HG02938 (cell line): Measurements from ENCODE around the gene OTUD1.

Source experiments
- ATAC-seq: cut with Tn5 transposase; IDR thresholded peaks from one replicate; pipeline ENCODE4 v1.9.1; 2021; ENCODE audit warnings: mild to moderate bottlenecking, moderate library complexity; ENCODE audit not compliant: unreplicated experiment

The OTUD1 gene

GRCh38 chr10:23467012-23467411, 28.1 kb downstream of the OTUD1 start:
- no peak for ATAC-seq

GRCh38 chr10:23467548-23467947, 28.7 kb downstream of the OTUD1 start:
- ATAC-seq: no peak

- ATAC-seq: no peak
Measured at GRCh38 chr10:23469596-23470237, 30.8 kb downstream of the OTUD1 start.

- no peak for ATAC-seq
Measured at GRCh38 chr10:23472181-23472580, 33.3 kb downstream of the OTUD1 start.

GRCh38 chr10:23474081-23474480, 35.2 kb downstream of the OTUD1 start:
- no peak for ATAC-seq

GRCh38 chr10:23474626-23475025, 35.8 kb downstream of the OTUD1 start:
- no peak for ATAC-seq

- no peak for ATAC-seq
Measured at GRCh38 chr10:23478570-23478969, 39.7 kb downstream of the OTUD1 start.

- ATAC-seq: no peak
Measured at GRCh38 chr10:23479798-23480473, 41.1 kb downstream of the OTUD1 start.

GRCh38 chr10:23481363-23481961, 42.6 kb downstream of the OTUD1 start:
- ATAC-seq: no peak

- no peak for ATAC-seq
Measured at GRCh38 chr10:23490115-23490514, 51.2 kb downstream of the OTUD1 start.
